CD14-positive monocyte (primary cell): ENCODE data around the gene USP11. TPM values are rescaled to one million over a fixed set of nuclear protein-coding genes. Genes with fewer than 3 reads are reported as not detected.

Experiments
- DNase-seq, 3 donors: peaks; one replicate each; pipeline ENCODE4 v3.0.0-alpha.2; 2011 to 2022
- H2AFZ ChIP-seq: 2 replicates; pipeline ENCODE4 v1.6.0; 2012; ENCODE audit warnings: mild to moderate bottlenecking, low read depth, low read length, inconsistent platforms; ENCODE audit not compliant: insufficient read depth, poor library complexity, severe bottlenecking
- H3K27ac ChIP-seq, 2 donors: 1 replicate in 1 of 2; 2 replicates in 1 of 2; pipeline ENCODE4 v1.5.1; 2012 to 2013; ENCODE audit warnings: low read length in 2 of 2, control low read depth in 1 of 2, inconsistent platforms in 1 of 2, low read depth in 1 of 2, mild to moderate bottlenecking in 1 of 2
- H3K27me3 ChIP-seq, 2 donors: one replicate each; pipeline versions ENCODE4 v1.6.0 to v1.6.1; 2011 to 2013; ENCODE audit warnings: low read length in 2 of 2; ENCODE audit not compliant: control insufficient read depth in 2 of 2, insufficient read depth in 2 of 2
- H3K36me3 ChIP-seq, 2 donors: replicated peaks in 1 of 2; 1 replicate in 1 of 2; 2 replicates in 1 of 2; pipeline versions ENCODE4 v1.5.1 to v1.6.1; 2012 to 2013; ENCODE audit warnings: low read length in 2 of 2, control low read depth in 1 of 2, inconsistent platforms in 1 of 2, mild to moderate bottlenecking in 1 of 2; ENCODE audit not compliant: insufficient read depth in 2 of 2, control insufficient read depth in 1 of 2
- H3K4me1 ChIP-seq, 2 donors: 1 replicate in 1 of 2; 2 replicates in 1 of 2; pipeline versions ENCODE4 v1.5.1 to v1.6.1; 2012 to 2013; ENCODE audit warnings: low read length in 2 of 2, control low read depth in 1 of 2, inconsistent platforms in 1 of 2, mild to moderate bottlenecking in 1 of 2, moderate library complexity in 1 of 2; ENCODE audit not compliant: insufficient read depth in 2 of 2, control insufficient read depth in 1 of 2
- H3K4me2 ChIP-seq: replicated peaks from 2 replicates; pipeline ENCODE3; 2012; ENCODE audit warnings: low read length, moderate library complexity, mild to moderate bottlenecking; ENCODE audit not compliant: poor library complexity, severe bottlenecking; ENCODE audit errors: extremely low read depth
- H3K4me3 ChIP-seq, 3 experiments: fragments of 200-600 bp in 1 of 3; sonication (generic) in 1 of 3; replicated peaks in 1 of 3; 1 replicate in 2 of 3; 2 replicates in 1 of 3; pipeline ENCODE4 v1.5.1; 2011 to 2013; ENCODE audit warnings: low read length in 3 of 3, mild to moderate bottlenecking in 3 of 3, control low read depth in 2 of 3, low read depth in 2 of 3, inconsistent platforms in 1 of 3, moderate library complexity in 1 of 3
- H3K79me2 ChIP-seq: 2 replicates; pipeline ENCODE4 v1.6.0; 2012; ENCODE audit warnings: mild to moderate bottlenecking, control low read depth, inconsistent platforms, low read length, moderate library complexity; ENCODE audit not compliant: insufficient read depth
- H3K9ac ChIP-seq: 2 replicates; pipeline ENCODE4 v1.6.0; 2017; ENCODE audit warnings: low read length, mild to moderate bottlenecking; ENCODE audit not compliant: insufficient read depth, poor library complexity, severe bottlenecking
- H3K9me3 ChIP-seq, 2 donors: replicated peaks in 1 of 2; 1 replicate in 1 of 2; 2 replicates in 1 of 2; pipeline versions ENCODE4 v1.5.1 to v1.6.1; 2012 to 2013; ENCODE audit warnings: low read length in 2 of 2, control low read depth in 1 of 2; ENCODE audit not compliant: control insufficient read depth in 1 of 2, insufficient read depth in 1 of 2
- H4K20me1 ChIP-seq: 2 replicates; pipeline ENCODE4 v1.6.0; 2012; ENCODE audit warnings: mild to moderate bottlenecking, low read length, control low read depth, moderate library complexity; ENCODE audit not compliant: insufficient read depth
- H3K27ac Mint-ChIP-seq, 7 donors: one replicate each; pipeline ENCODE4 v1.8.0; 2020; ENCODE audit warnings: mild to moderate bottlenecking in 7 of 7, mixed read lengths in 7 of 7, moderate library complexity in 6 of 7, inconsistent platforms in 2 of 7
- H3K27me3 Mint-ChIP-seq, 3 donors: one replicate each; pipeline ENCODE4 v1.8.0; 2021 to 2022; ENCODE audit warnings: low read depth in 3 of 3, mild to moderate bottlenecking in 3 of 3, mixed read lengths in 3 of 3, moderate library complexity in 3 of 3, inconsistent platforms in 1 of 3
- H3K36me3 Mint-ChIP-seq, 2 donors: one replicate each; pipeline ENCODE4 v1.8.0; 2020; ENCODE audit warnings: mixed read lengths in 2 of 2, inconsistent platforms in 1 of 2, mild to moderate bottlenecking in 1 of 2
- H3K4me1 Mint-ChIP-seq: one replicate; pipeline ENCODE4 v1.8.0; 2020; ENCODE audit warnings: mild to moderate bottlenecking, mixed read lengths
- H3K4me3 Mint-ChIP-seq, 2 donors: one replicate each; pipeline ENCODE4 v1.8.0; 2020; ENCODE audit warnings: mild to moderate bottlenecking in 2 of 2, mixed read lengths in 2 of 2, moderate library complexity in 1 of 2
- H3K9me3 Mint-ChIP-seq, 7 donors: one replicate each; pipeline ENCODE4 v1.8.0; 2020 to 2022; ENCODE audit warnings: mixed read lengths in 7 of 7, mild to moderate bottlenecking in 6 of 7, moderate library complexity in 6 of 7, inconsistent platforms in 2 of 7
- WGBS: methylation state at CpG from one replicate; pipeline ENCODE4 v1.1.5; 2013; ENCODE audit warnings: missing lambda C conversion rate; ENCODE audit not compliant: insufficient coverage; 5-methylcytosine and 5-hydroxymethylcytosine counted together
- intact Hi-C, 2 donors: fragments of 100-400 bp; cut with micrococcal nuclease; formaldehyde crosslinking; loops; one replicate each; pipeline versions ENCODE4 v1.15.0 to v1.15.1; 2023
- polyA plus RNA-seq, 3 donors: library from polyadenylated mRNA; depleted of rRNA in 1 of 3; unstranded in 2 of 3; stranded (reverse) in 1 of 3; fragments of 300-500 nt in 2 of 3; fragments of >200 nt in 1 of 3; fragmentation: Illumina TruSeq in 2 of 3; gene quantifications; 1 replicate in 2 of 3; 2 replicates in 1 of 3; pipeline ENCODE4 v1.2.3, GENCODE V29; 2012 to 2021
- small RNA-seq: library from RNA; depleted of rRNA; stranded (forward); fragments of <200 nt; gene quantifications from one replicate; pipeline ENCODE3, GENCODE V24; 2012; ENCODE audit warnings: low read depth; ENCODE audit not compliant: insufficient read length
- TF ChIP-seq, protein P1 (sequence below): fragments of 200-600 bp; IDR thresholded peaks from one replicate; pipeline ENCODE4 v1.8.0; 2022; ENCODE audit warnings: antibody characterized with exemption, mild to moderate bottlenecking

USP11 gene
- polyA plus RNA-seq, 3 donors = 6.7 to 9.7 (median 8.8) TPM

DNA sequence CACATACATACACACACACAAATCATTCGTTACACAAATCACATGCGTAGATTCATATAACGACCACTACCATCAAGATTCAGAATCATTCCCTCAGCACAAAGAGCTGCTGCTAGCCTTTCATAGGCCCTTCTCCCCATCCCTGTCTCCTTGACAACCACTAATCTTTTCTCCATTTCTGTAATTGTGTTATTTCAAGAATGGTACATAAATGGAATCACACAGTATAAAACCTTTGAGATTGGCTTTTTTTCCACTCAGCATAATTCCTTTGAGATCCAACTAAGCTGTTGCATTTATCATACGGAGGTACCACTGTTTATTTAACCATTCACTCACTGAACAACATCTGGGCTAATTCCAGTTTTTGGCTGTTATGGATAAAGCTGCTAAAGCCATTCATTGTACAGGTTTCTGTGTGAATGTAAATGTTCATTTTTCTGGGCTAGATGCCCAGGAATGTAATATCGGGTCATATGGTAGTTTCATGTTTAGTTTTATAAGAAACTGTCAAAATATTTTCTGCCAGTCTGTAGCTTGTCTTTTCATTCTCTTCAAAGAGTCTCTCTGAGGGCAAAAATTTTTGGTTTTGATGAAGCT, 64.1 kb downstream of the USP11 start:
- Mint-ChIP-seq H3K4me3 (no peak overlapping the region), H3K27me3 (peaks cover 0 to 21% (median 0%) of the 10 kb centered on the region in 3 donors), H3K4me1 (no peaks in the 10 kb centered on the region), H3K27ac (no peak overlapping the region), H3K9me3 (peaks cover 0 to 20% (median 5%) of the 10 kb centered on the region in 7 donors), H3K36me3 (no peaks in the 10 kb centered on the region)
- intact Hi-C loops = no loop called here
- H3K27me3 ChIP-seq = peaks cover 0 to 7% of the 10 kb centered on the region in 2 donors
- TF ChIP-seq, protein P1, sequence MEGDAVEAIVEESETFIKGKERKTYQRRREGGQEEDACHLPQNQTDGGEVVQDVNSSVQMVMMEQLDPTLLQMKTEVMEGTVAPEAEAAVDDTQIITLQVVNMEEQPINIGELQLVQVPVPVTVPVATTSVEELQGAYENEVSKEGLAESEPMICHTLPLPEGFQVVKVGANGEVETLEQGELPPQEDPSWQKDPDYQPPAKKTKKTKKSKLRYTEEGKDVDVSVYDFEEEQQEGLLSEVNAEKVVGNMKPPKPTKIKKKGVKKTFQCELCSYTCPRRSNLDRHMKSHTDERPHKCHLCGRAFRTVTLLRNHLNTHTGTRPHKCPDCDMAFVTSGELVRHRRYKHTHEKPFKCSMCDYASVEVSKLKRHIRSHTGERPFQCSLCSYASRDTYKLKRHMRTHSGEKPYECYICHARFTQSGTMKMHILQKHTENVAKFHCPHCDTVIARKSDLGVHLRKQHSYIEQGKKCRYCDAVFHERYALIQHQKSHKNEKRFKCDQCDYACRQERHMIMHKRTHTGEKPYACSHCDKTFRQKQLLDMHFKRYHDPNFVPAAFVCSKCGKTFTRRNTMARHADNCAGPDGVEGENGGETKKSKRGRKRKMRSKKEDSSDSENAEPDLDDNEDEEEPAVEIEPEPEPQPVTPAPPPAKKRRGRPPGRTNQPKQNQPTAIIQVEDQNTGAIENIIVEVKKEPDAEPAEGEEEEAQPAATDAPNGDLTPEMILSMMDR = no peak
- no peak overlapping the region for H3K4me2 ChIP-seq
- no peak overlapping the region for H3K27ac ChIP-seq
- no peaks in the 10 kb centered on the region for H3K79me2 ChIP-seq
- no CpG with 5 or more reads among the region's 5 CpGs for WGBS
- H3K4me1 ChIP-seq = no peaks in the 10 kb centered on the region
- no peaks in the 10 kb centered on the region for H3K9me3 ChIP-seq
- no peaks in the 10 kb centered on the region for H3K36me3 ChIP-seq
- DNase-seq = no peak
- H2AFZ ChIP-seq = no peak overlapping the region
- H3K4me3 ChIP-seq = no peak overlapping the region
- no peaks in the 10 kb centered on the region for H4K20me1 ChIP-seq
- no peak overlapping the region for H3K9ac ChIP-seq

DNA sequence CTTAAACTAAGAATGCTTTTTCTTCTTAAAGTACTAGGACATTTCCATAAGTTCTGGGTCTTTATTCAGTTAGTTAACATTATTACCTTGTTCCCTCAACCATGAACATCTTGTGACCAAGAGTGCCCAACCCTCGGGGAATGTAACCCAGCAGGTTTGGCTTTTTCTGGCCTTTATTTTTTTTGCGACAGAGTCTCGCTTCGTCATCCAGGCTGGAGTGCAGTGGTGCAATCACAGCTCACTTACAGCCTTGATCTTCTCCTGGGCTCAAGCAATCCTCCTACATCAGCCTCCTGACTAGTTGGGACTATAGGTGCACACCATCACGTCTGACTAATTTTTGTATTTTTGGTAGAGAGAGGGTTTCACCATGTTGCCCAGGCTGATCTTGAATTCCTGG, 65.1 kb downstream of the USP11 start:
- Mint-ChIP-seq H3K4me1 (no peaks in the 10 kb centered on the region), H3K36me3 (no peaks in the 10 kb centered on the region), H3K27me3 (peaks cover 0 to 20% (median 0%) of the 10 kb centered on the region in 3 donors), H3K27ac (no peak overlapping the region), H3K4me3 (no peak overlapping the region), H3K9me3 (peaks cover 0 to 17% (median 0%) of the 10 kb centered on the region in 7 donors)
- Histone ChIP-seq H3K79me2 (no peaks in the 10 kb centered on the region), H4K20me1 (no peaks in the 10 kb centered on the region), H3K9ac (no peak overlapping the region), H3K4me1 (no peaks in the 10 kb centered on the region), H3K27ac (no peak overlapping the region), H3K36me3 (no peaks in the 10 kb centered on the region), H2AFZ (no peak overlapping the region), H3K4me3 (no peak overlapping the region), H3K27me3 (peaks cover 0 to 5% of the 10 kb centered on the region in 2 donors), H3K9me3 (no peaks in the 10 kb centered on the region), H3K4me2 (no peak overlapping the region)
- intact Hi-C loops = no loop called here
- TF ChIP-seq, protein P1 = no peak
- DNase-seq = no peak
- WGBS = 72% methylated on average over 2 of the region's 5 CpGs

Small RNA genes lying within 50 kb of the gene (small RNA-seq; reads per million reads assigned to genes)
- gene RN7SL785P = not detected

Other genes with a start within 250 kb of the USP11 start
- not detected for gene RGN, start 154.6 kb upstream of the USP11 start, polyA plus RNA-seq
- gene NDUFB11, start 88.3 kb upstream of the USP11 start, polyA plus RNA-seq = 100 to 1,000 TPM in 2 of 3 donors, 10 to 100 TPM in 1; 35.2 to 139 (median 104) TPM
- gene RBM10, start 87.8 kb upstream of the USP11 start, polyA plus RNA-seq = 10 to 100 TPM in 2 of 3 donors, 1 to 10 TPM in 1; 7.3 to 29.4 (median 14.0) TPM
- 100 to 1,000 TPM; 125 to 157 (median 150) TPM for gene UBA1, start 39.2 kb upstream of the USP11 start, polyA plus RNA-seq
- gene CDK16, start 14.3 kb upstream of the USP11 start, polyA plus RNA-seq = 10 to 100 TPM in 2 of 3 donors, 1 to 10 TPM in 1; 7.3 to 97.4 (median 14.1) TPM
- not detected for gene ZNF157, start 137.6 kb downstream of the USP11 start, polyA plus RNA-seq